OCI-LY7 (cell line): ENCODE measurements around the gene E2F7.

Source experiments
- EZH2phosphoT487 ChIP-seq: fragments of 200-600 bp; sonication (generic); IDR thresholded peaks from 2 replicates; pipeline ENCODE4 v1.6.1; 2018; ENCODE audit warnings: low read depth, borderline replicate concordance, mild to moderate bottlenecking, mixed run types, antibody characterized with exemption, low read length, moderate library complexity, mixed read lengths
- TF ChIP-seq, protein P1 (sequence below): fragments of 200-600 bp; sonication (generic); conservative IDR thresholded peaks from 2 replicates; pipeline ENCODE4 v1.5.1; 2014; ENCODE audit warnings: mild to moderate bottlenecking, antibody characterized with exemption, low read length, moderate library complexity, mixed read lengths

DNA sequence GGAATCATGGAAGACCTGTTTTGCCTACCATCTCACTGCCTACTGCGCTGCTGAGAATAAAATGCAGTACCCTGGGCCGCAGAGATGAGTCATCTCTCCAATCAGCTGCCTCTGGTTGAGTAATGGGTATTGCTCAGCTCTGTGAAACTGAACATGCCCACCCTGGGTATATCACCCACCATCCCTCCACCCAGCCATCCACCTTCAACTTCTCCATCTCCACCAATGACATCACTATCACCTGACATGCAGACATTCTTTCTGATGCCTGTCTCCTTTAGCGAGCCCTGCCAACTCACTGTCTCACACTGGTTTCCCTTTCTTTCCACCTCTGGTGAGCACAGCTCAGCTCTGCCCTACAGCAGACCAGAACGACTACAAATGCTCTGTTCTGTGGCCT is 33.6 kb downstream of the E2F7 start:
- TF ChIP-seq, protein P1, sequence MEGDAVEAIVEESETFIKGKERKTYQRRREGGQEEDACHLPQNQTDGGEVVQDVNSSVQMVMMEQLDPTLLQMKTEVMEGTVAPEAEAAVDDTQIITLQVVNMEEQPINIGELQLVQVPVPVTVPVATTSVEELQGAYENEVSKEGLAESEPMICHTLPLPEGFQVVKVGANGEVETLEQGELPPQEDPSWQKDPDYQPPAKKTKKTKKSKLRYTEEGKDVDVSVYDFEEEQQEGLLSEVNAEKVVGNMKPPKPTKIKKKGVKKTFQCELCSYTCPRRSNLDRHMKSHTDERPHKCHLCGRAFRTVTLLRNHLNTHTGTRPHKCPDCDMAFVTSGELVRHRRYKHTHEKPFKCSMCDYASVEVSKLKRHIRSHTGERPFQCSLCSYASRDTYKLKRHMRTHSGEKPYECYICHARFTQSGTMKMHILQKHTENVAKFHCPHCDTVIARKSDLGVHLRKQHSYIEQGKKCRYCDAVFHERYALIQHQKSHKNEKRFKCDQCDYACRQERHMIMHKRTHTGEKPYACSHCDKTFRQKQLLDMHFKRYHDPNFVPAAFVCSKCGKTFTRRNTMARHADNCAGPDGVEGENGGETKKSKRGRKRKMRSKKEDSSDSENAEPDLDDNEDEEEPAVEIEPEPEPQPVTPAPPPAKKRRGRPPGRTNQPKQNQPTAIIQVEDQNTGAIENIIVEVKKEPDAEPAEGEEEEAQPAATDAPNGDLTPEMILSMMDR: no peak
- TF ChIP-seq EZH2phosphoT487: no peak
